ENCODE data around the gene ARHGAP26.

DNA sequence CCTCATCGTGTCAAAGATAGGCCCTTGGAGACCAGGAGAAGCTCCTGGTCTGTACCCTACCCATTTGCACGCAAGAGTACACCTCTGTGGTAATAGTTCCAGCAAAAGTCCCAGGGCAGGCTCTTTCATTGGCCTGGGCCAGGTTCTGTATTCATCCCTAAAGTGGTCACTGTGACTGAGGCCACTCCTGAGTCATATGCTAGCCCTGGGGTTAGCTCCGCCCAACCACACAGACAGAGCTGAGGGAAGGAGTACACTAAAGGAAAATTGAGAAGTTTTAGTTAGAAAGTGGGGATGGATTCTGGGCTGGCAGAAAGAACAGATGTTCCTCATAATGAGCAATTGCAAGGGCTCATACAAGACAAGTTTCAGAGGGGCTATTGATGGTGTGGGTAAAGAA, 206.7 kb downstream of the ARHGAP26 start:
- TF ChIP-seq, protein P1, sequence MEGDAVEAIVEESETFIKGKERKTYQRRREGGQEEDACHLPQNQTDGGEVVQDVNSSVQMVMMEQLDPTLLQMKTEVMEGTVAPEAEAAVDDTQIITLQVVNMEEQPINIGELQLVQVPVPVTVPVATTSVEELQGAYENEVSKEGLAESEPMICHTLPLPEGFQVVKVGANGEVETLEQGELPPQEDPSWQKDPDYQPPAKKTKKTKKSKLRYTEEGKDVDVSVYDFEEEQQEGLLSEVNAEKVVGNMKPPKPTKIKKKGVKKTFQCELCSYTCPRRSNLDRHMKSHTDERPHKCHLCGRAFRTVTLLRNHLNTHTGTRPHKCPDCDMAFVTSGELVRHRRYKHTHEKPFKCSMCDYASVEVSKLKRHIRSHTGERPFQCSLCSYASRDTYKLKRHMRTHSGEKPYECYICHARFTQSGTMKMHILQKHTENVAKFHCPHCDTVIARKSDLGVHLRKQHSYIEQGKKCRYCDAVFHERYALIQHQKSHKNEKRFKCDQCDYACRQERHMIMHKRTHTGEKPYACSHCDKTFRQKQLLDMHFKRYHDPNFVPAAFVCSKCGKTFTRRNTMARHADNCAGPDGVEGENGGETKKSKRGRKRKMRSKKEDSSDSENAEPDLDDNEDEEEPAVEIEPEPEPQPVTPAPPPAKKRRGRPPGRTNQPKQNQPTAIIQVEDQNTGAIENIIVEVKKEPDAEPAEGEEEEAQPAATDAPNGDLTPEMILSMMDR (IDR thresholded peaks at IDR 0.05; ENCODE audit: low read depth, low read length, missing input control) = no peak
- TF ChIP-seq, protein P2, sequence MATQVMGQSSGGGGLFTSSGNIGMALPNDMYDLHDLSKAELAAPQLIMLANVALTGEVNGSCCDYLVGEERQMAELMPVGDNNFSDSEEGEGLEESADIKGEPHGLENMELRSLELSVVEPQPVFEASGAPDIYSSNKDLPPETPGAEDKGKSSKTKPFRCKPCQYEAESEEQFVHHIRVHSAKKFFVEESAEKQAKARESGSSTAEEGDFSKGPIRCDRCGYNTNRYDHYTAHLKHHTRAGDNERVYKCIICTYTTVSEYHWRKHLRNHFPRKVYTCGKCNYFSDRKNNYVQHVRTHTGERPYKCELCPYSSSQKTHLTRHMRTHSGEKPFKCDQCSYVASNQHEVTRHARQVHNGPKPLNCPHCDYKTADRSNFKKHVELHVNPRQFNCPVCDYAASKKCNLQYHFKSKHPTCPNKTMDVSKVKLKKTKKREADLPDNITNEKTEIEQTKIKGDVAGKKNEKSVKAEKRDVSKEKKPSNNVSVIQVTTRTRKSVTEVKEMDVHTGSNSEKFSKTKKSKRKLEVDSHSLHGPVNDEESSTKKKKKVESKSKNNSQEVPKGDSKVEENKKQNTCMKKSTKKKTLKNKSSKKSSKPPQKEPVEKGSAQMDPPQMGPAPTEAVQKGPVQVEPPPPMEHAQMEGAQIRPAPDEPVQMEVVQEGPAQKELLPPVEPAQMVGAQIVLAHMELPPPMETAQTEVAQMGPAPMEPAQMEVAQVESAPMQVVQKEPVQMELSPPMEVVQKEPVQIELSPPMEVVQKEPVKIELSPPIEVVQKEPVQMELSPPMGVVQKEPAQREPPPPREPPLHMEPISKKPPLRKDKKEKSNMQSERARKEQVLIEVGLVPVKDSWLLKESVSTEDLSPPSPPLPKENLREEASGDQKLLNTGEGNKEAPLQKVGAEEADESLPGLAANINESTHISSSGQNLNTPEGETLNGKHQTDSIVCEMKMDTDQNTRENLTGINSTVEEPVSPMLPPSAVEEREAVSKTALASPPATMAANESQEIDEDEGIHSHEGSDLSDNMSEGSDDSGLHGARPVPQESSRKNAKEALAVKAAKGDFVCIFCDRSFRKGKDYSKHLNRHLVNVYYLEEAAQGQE (IDR thresholded peaks at IDR 0.05) = no peak
- TF ChIP-seq, protein P3, sequence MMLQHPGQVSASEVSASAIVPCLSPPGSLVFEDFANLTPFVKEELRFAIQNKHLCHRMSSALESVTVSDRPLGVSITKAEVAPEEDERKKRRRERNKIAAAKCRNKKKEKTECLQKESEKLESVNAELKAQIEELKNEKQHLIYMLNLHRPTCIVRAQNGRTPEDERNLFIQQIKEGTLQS (IDR thresholded peaks at IDR 0.05) = no peak

All from liver (tissue), 3 donors.